Lower lobe of right lung (tissue), 2 donors: ENCODE measurements around the gene OR1E1. TPM values are rescaled to one million over a fixed set of nuclear protein-coding genes. Genes with fewer than 3 reads are reported as not detected.
"Not testable (repeated sequence)": the region's sequence is repeated elsewhere in the genome, so short reads cannot be mapped to it uniquely, and the experiment has no call there.

Experiments
- ATAC-seq, 2 donors: fragments of 200-7000 bp; cut with Tn5 transposase; one replicate each; pipeline ENCODE4 v1.9.1; 2020 to 2022; ENCODE audit warnings: mild to moderate bottlenecking in 2 of 2, moderate library complexity in 2 of 2
- DNase-seq: peaks from one replicate; pipeline ENCODE4 v3.0.0-alpha.2; 2020
- H3K27ac ChIP-seq: fragments of 200-600 bp; one replicate; pipeline ENCODE4 v1.8.0; 2022
- H3K27me3 ChIP-seq: fragments of 200-600 bp; one replicate; pipeline ENCODE4 v1.8.0; 2022; ENCODE audit warnings: low read depth
- H3K36me3 ChIP-seq: fragments of 200-600 bp; one replicate; pipeline ENCODE4 v1.8.0; 2022; ENCODE audit warnings: mild to moderate bottlenecking
- H3K4me1 ChIP-seq: fragments of 200-600 bp; one replicate; pipeline ENCODE4 v1.8.0; 2022
- H3K4me3 ChIP-seq: fragments of 200-600 bp; one replicate; pipeline ENCODE4 v1.8.0; 2022; ENCODE audit warnings: mild to moderate bottlenecking
- H3K9me3 ChIP-seq: fragments of 200-600 bp; one replicate; pipeline ENCODE4 v1.8.0; 2022
- intact Hi-C: fragments of 100-400 bp; cut with DNase I; formaldehyde crosslinking; loops from one replicate; pipeline ENCODE4 v1.11.0; 2022
- total RNA-seq: library from RNA; stranded (reverse); fragmentation: NEBNext Ultra II Directional; extraction: Animal tissue kit (Norgen Biotek cat#: 25700); gene quantifications from one replicate; pipeline ENCODE4 v1.2.1, GENCODE V29; 2021
- TF ChIP-seq, protein P1 (sequence below): fragments of 200-600 bp; IDR thresholded peaks from one replicate; pipeline ENCODE4 v1.8.0; 2022; ENCODE audit warnings: antibody characterized with exemption, mild to moderate bottlenecking
- donor health status: DM: no; HTN: yes; CAD: no; lungs with severe emphysema.

OR1E1 gene
- total RNA-seq, 1 donor from 2014 or later = not detected

DNA sequence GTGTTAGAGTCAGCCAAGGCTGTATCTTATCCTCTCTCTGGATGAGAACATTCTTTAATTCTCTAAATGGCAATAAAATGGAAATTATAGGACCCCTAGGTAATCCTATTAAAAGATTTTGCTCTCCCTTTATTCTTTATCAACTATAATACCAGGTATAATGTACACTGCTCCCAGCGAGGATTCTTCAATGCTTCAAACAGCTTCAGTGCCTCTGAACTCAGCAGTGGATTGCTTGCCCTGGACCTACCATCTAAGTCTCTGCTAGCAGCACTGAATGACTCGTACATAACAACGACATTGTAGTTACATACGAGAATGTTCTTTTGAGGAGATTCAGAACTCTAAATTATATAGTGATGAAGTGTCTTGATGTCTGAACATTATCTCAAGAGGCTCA lies 8.4 kb downstream of the OR1E1 start:
- ATAC-seq (no peak), DNase-seq (no peak)
- TF ChIP-seq, protein P1, sequence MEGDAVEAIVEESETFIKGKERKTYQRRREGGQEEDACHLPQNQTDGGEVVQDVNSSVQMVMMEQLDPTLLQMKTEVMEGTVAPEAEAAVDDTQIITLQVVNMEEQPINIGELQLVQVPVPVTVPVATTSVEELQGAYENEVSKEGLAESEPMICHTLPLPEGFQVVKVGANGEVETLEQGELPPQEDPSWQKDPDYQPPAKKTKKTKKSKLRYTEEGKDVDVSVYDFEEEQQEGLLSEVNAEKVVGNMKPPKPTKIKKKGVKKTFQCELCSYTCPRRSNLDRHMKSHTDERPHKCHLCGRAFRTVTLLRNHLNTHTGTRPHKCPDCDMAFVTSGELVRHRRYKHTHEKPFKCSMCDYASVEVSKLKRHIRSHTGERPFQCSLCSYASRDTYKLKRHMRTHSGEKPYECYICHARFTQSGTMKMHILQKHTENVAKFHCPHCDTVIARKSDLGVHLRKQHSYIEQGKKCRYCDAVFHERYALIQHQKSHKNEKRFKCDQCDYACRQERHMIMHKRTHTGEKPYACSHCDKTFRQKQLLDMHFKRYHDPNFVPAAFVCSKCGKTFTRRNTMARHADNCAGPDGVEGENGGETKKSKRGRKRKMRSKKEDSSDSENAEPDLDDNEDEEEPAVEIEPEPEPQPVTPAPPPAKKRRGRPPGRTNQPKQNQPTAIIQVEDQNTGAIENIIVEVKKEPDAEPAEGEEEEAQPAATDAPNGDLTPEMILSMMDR = no peak
- H3K27me3 ChIP-seq = peaks cover 44% of the 10 kb centered on the region
- intact Hi-C loops = no loop called here
- H3K9me3 ChIP-seq = no peaks in the 10 kb centered on the region
- H3K36me3 ChIP-seq = no peaks in the 10 kb centered on the region
- H3K4me1 ChIP-seq = no peaks in the 10 kb centered on the region
- H3K27ac ChIP-seq = no peak overlapping the region
- H3K4me3 ChIP-seq = no peak overlapping the region

DNA sequence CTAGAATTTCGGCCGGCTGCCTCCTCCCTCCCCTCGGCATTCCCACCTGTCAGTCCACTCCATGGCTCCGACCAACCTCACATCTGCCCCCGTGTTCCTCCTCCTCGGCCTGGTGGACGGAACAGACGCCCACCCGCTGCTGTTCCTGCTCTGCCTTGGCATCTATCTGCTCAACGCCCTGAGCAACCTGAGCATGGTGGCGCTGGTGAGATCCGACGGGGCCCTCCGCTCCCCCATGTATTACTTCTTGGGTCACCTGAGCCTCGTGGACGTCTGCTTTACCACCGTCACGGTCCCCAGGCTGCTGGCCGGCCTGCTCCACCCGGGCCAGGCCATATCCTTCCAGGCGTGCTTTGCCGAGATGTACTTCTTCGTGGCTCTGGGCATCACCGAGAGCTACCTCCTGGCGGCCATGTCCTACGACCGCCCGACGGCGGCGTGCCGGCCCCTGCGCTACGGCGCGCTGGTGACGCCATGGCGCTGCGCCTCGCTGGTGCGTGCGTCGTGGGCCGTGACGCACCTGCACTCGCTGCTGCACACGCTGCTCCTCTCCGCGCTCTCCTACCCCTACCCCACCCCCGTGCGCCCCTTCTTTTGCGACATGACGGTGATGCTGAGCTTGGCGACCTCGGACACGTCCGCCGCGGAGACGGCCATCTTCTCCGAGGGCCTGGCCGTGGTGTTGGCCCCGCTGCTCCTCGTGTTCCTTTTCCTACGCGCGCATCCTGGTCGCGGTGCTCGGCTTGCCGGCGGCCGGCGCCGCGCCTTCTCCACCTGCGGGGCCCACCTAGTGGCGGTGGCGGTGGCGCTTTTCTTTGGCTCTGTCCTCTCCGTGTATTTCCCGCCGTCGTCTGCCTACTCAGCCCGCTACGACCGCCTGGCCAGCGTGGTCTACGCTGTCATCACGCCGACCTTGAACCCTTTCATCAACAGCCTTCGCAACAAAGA lies 12.1 kb downstream of the OR1E1 start, which contains the start of gene OR3A2:
Gene OR3A2 (minus strand): TSS at position 440 of the 948 bp plus-strand sequence.
- peaks cover 49% of the 10 kb centered on the region for H3K27me3 ChIP-seq
- no peaks in the 10 kb centered on the region for H3K4me1 ChIP-seq
- H3K4me3 ChIP-seq = no peak within 1 kb of the TSS
- ATAC-seq (no peak), DNase-seq (no peak)
- H3K36me3 ChIP-seq = no peaks in the 10 kb centered on the region
- no peaks in the 10 kb centered on the region for H3K9me3 ChIP-seq
- H3K27ac ChIP-seq = no peak within 1 kb of the TSS
- TF ChIP-seq, protein P1 = no peak
- intact Hi-C loops = no loop called here

DNA sequence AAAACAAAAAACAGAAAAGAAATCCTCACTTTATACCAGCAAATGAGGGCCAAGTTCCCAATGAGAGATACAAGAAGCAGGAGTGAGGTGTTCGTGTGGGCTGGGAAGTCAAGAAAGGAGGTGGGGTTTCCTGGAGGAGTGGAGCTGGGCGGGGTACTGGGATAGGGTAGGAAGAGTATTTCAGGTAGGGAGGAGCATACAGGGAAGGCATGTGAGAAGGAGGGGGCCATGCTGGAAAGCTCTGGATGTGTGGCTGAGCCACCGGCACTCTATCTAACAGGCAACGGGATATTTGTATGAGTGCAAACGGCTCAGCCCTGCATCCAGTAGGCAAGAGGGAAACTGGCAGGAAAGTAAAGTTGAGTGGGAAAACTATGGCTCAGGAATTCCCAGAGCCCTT lies 16.3 kb downstream of the OR1E1 start:
- intact Hi-C loops = no loop called here
- DNase-seq = no peak
- H3K27ac ChIP-seq = no peak overlapping the region

DNA sequence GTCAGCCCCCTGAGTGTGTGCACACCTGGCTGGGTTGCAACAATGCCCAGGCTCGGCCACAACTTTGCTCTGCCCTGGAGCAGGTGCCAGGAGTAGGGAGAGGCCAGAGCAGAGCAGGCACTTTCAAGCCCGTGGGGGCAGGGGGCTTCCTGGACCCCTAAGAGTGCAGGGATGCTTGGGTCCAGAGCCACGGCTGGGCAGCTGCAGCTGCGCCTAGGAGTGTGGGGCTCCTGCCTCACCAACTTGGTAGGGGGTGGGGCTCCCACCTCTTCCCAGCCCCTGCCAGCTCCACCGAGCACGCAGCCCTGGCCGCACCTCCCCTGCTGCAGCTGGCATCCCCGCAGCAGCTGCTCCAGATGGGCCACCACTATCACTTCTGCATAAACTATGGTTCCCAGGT lies 19.9 kb downstream of the OR1E1 start:
- Histone ChIP-seq H3K36me3 (no peaks in the 10 kb centered on the region), H3K4me3 (no peak overlapping the region), H3K27ac (no peak overlapping the region), H3K9me3 (peaks cover 11% of the 10 kb centered on the region), H3K27me3 (peaks cover 5% of the 10 kb centered on the region), H3K4me1 (no peaks in the 10 kb centered on the region)
- TF ChIP-seq, protein P1 = no peak
- no peak for ATAC-seq
- DNase-seq = no peak
- intact Hi-C loops = no loop called here

More for the DNA sequence above, 16.3 kb downstream of the OR1E1 start:
- no peak for ATAC-seq
- no peaks in the 10 kb centered on the region for H3K36me3 ChIP-seq
- TF ChIP-seq, protein P1 = no peak
- H3K4me1 ChIP-seq = no peaks in the 10 kb centered on the region
- H3K9me3 ChIP-seq = no peaks in the 10 kb centered on the region
- H3K27me3 ChIP-seq = peaks cover 35% of the 10 kb centered on the region
- H3K4me3 ChIP-seq = no peak overlapping the region

DNA sequence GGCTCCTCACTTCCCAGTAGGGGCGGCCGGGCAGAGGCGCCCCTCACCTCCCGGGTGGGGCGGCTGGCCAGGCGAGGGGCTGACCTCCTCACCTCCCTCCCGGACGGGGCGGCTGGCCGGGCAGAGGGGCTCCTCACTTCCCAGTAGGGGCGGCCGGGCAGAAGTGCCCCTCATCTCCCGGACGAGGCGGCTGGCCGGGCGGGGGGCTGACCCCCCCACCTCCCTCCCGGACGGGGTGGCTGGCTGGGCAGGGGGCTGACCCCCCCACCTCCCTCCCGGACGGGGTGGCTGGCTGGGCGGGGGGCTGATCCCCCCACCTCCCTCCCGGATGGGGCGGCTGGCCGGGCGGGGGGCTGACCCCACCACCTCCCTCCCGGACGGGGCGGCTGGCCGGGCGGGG lies 27.0 kb downstream of the OR1E1 start:
- peaks cover 11% of the 10 kb centered on the region for H3K9me3 ChIP-seq
- H3K4me1 ChIP-seq, intact Hi-C loops, DNase-seq, H3K4me3 ChIP-seq, H3K36me3 ChIP-seq, H3K27ac ChIP-seq, H3K27me3 ChIP-seq, ATAC-seq: not testable (repeated sequence)

Other genes starting within 250 kb of the OR1E1 start
- not detected for gene OR1A2, start 200.9 kb downstream of the OR1E1 start, total RNA-seq
- gene OR1A1, start 190.7 kb downstream of the OR1E1 start, total RNA-seq = not detected
- gene OR3A1, start 100.0 kb downstream of the OR1E1 start, total RNA-seq = not detected
- gene OR3A2, start 12.1 kb downstream of the OR1E1 start, total RNA-seq = not detected
- not detected for gene OR3A3, start 13.0 kb upstream of the OR1E1 start, total RNA-seq
- not detected for gene OR1E2, start 35.4 kb upstream of the OR1E1 start, total RNA-seq
- gene SPATA22, start 73.4 kb upstream of the OR1E1 start, total RNA-seq = 0.53 TPM
- gene ASPA, start 77.6 kb upstream of the OR1E1 start, total RNA-seq = 8.2 TPM
- gene TRPV3, start 159.4 kb upstream of the OR1E1 start, total RNA-seq = 0.68 TPM
- 3.4 TPM for gene TRPV1, start 211.0 kb upstream of the OR1E1 start, total RNA-seq
- gene SHPK, start 237.8 kb upstream of the OR1E1 start, total RNA-seq = 10.6 TPM
- 21.1 TPM for gene CTNS, start 238.3 kb upstream of the OR1E1 start, total RNA-seq